Naive thymus-derived CD8-positive, alpha-beta T cell (primary cell): ENCODE measurements around the gene HBP1. TPM values are rescaled to one million over a fixed set of nuclear protein-coding genes. Genes with fewer than 3 reads are reported as not detected.
"Not testable (repeated sequence)": the region's sequence is repeated elsewhere in the genome, so short reads cannot be mapped to it uniquely, and the experiment has no call there.

Experiments
- ATAC-seq, 2 donors: fragments of 150-1000 bp; cut with Tn5 transposase in 1 of 2; sonication (Bioruptor Pico), chemical (Tn5 transposase) in 1 of 2; 1 replicate in 1 of 2; 2 replicates in 1 of 2; pipeline ENCODE4 v1.10.0; 2021; ENCODE audit warnings: mild to moderate bottlenecking in 2 of 2, moderate library complexity in 2 of 2
- POLR2A ChIA-PET: fragments of 350-600 bp; sonication (Branson Sonifier 250); formaldehyde crosslinking; loops from one replicate; lab custom pipeline; 2021; ENCODE audit warnings: antibody characterized with exemption; lab: Charles Lee
- DNase-seq, 10 donors: peaks; one replicate each; pipeline versions ENCODE4 v3.0.0 to v3.0.0-alpha.2; 2020 to 2022
- H3K27ac Mint-ChIP-seq, 10 donors: one replicate each; pipeline ENCODE4 v1.8.0; 2020 to 2022; ENCODE audit warnings: mild to moderate bottlenecking in 10 of 10, mixed read lengths in 10 of 10, moderate library complexity in 4 of 10, inconsistent platforms in 1 of 10
- H3K27me3 Mint-ChIP-seq, 5 donors: one replicate each; pipeline ENCODE4 v1.8.0; 2021 to 2022; ENCODE audit warnings: mixed read lengths in 5 of 5
- H3K36me3 Mint-ChIP-seq, 3 donors: one replicate each; pipeline ENCODE4 v1.8.0; 2020 to 2022; ENCODE audit warnings: mixed read lengths in 3 of 3, mild to moderate bottlenecking in 2 of 3, inconsistent platforms in 1 of 3
- H3K4me1 Mint-ChIP-seq, 4 donors: one replicate each; pipeline ENCODE4 v1.8.0; 2021 to 2022; ENCODE audit warnings: mixed read lengths in 4 of 4
- H3K4me3 Mint-ChIP-seq, 10 donors: one replicate each; pipeline ENCODE4 v1.8.0; 2020 to 2022; ENCODE audit warnings: mild to moderate bottlenecking in 10 of 10, mixed read lengths in 10 of 10, moderate library complexity in 6 of 10, inconsistent platforms in 1 of 10
- H3K9me3 Mint-ChIP-seq, 9 donors: one replicate each; pipeline ENCODE4 v1.8.0; 2020 to 2022; ENCODE audit warnings: mixed read lengths in 9 of 9, mild to moderate bottlenecking in 3 of 9, inconsistent platforms in 1 of 9, moderate library complexity in 1 of 9
- polyA plus RNA-seq, 3 donors: library from polyadenylated mRNA; unstranded; fragments of 300-500 nt; fragmentation: Illumina TruSeq; gene quantifications; one replicate each; pipeline ENCODE4 v1.2.3, GENCODE V29; 2021
- total RNA-seq, 8 experiments: library from RNA in 2 of 8; stranded (reverse) in 2 of 8; gene quantifications; one replicate each; pipeline ENCODE4 v1.2.3 and lab custom pipeline; 2021 to 2026

Gene HBP1
- total and polyA plus RNA-seq, 5 experiments from 2014 or later = 49.6 to 136 (median 55.6) TPM

- no peak overlapping the region for H3K4me3 Mint-ChIP-seq
- H3K27ac Mint-ChIP-seq = no peak overlapping the region
- POLR2A ChIA-PET = no interaction called here
- H3K27me3 Mint-ChIP-seq = no peaks in the 10 kb centered on the region
- ATAC-seq (no peak), DNase-seq (no peak)
- H3K36me3 Mint-ChIP-seq = peaks cover 36 to 64% (median 54%) of the 10 kb centered on the region in 3 donors
- peaks cover 0 to 20% (median 4%) of the 10 kb centered on the region in 9 donors for H3K9me3 Mint-ChIP-seq
- peaks cover 0 to 8% (median 0%) of the 10 kb centered on the region in 4 donors for H3K4me1 Mint-ChIP-seq
These were observed 73.5 kb downstream of the HBP1 start for GRCh38 chr7:107242267-107242666.

- Mint-ChIP-seq H3K27me3 (no peaks in the 10 kb centered on the region), H3K9me3 (peaks cover 0 to 20% (median 4%) of the 10 kb centered on the region in 9 donors), H3K36me3 (peaks cover 48 to 67% (median 64%) of the 10 kb centered on the region in 3 donors), H3K4me3 (no peak overlapping the region), H3K27ac (no peak overlapping the region), H3K4me1 (peaks cover 0 to 10% (median 0%) of the 10 kb centered on the region in 4 donors)
- DNase-seq = no peak
- POLR2A ChIA-PET = no interaction called here
- no peak for ATAC-seq
These were observed 75.8 kb downstream of the HBP1 start for GRCh38 chr7:107244613-107245012.

- H3K27ac Mint-ChIP-seq, H3K27me3 Mint-ChIP-seq, ATAC-seq, H3K4me3 Mint-ChIP-seq, DNase-seq, POLR2A ChIA-PET: not testable (repeated sequence)
- Mint-ChIP-seq H3K4me1 (peaks cover 0 to 13% (median 2%) of the 10 kb centered on the region in 4 donors), H3K9me3 (peaks cover 0 to 20% (median 4%) of the 10 kb centered on the region in 9 donors), H3K36me3 (peaks cover 53 to 71% (median 65%) of the 10 kb centered on the region in 3 donors)
These were observed 78.0 kb downstream of the HBP1 start for GRCh38 chr7:107246836-107247235.

GRCh38 chr7:107248551-107249316, 79.9 kb downstream of the HBP1 start:
- POLR2A ChIA-PET = no interaction called here
- H3K4me3 Mint-ChIP-seq = no peak overlapping the region
- peaks cover 0 to 20% (median 4%) of the 10 kb centered on the region in 9 donors for H3K9me3 Mint-ChIP-seq
- ATAC-seq (no peak), DNase-seq (no peak)
- H3K27ac Mint-ChIP-seq = no peak overlapping the region
- no peaks in the 10 kb centered on the region for H3K27me3 Mint-ChIP-seq
- H3K4me1 Mint-ChIP-seq = peaks cover 2 to 9% (median 7%) of the 10 kb centered on the region in 4 donors
- H3K36me3 Mint-ChIP-seq = peaks cover 49 to 61% (median 57%) of the 10 kb centered on the region in 3 donors

- H3K9me3 Mint-ChIP-seq = peaks cover 0 to 2% (median 0%) of the 10 kb centered on the region in 9 donors
- no peaks in the 10 kb centered on the region for H3K27me3 Mint-ChIP-seq
- H3K36me3 Mint-ChIP-seq = peaks cover 19 to 33% (median 31%) of the 10 kb centered on the region in 3 donors
- peaks cover 4 to 9% (median 7%) of the 10 kb centered on the region in 4 donors for H3K4me1 Mint-ChIP-seq
- peak overlapping the region in 4 of 10 donors; percentile 41 to 51 (median 48) for H3K27ac Mint-ChIP-seq
- no peak for DNase-seq
- POLR2A ChIA-PET = no interaction called here
- H3K4me3 Mint-ChIP-seq = no peak overlapping the region
- no peak for ATAC-seq
These were observed 83.2 kb downstream of the HBP1 start for GRCh38 chr7:107251963-107252362.

Other genes starting within 250 kb of the HBP1 start
- under 1 TPM; 0.62 to 0.71 TPM for gene PRKAR2B, start 124.3 kb upstream of the HBP1 start, total RNA-seq
- under 1 TPM; 0.63 to 0.75 (median 0.66) TPM for gene PRKAR2B, start 124.3 kb upstream of the HBP1 start, polyA plus RNA-seq